ENCODE measurements around the gene BRICD5. TPM values are rescaled to one million over a fixed set of nuclear protein-coding genes. Genes with fewer than 3 reads are reported as not detected.

The BRICD5 gene
- polyA plus RNA-seq, 1 donor, result 7.8 TPM

DNA sequence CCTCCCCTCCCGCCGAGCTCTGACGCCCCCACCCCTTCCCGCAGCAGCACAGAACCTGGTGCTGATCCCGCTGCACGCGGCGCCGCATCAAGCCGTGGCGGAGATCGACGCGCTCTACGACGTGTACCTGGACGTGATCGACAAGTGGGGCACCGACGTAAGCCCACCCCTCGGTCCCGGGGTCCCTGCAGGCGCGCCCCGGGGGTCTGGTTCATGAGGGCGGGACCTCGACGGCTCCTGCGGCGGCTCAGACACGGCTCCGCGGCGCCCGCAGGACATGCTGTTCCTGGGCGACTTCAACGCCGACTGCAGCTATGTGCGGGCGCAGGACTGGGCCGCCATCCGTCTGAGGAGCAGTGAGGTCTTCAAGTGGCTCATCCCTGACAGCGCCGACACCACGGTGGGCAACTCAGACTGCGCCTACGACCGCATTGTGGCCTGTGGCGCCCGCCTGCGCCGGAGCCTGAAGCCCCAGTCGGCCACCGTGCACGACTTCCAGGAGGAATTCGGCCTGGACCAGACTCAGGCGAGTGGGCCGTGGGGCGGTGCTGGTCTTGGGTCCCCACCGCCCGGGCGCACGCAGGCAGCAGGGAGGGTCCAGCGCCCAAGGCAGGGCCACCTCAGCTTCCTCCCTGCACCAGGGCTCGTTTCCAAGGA is 27.0 kb upstream of the BRICD5 start:
- DNase-seq, result no peak

DNA sequence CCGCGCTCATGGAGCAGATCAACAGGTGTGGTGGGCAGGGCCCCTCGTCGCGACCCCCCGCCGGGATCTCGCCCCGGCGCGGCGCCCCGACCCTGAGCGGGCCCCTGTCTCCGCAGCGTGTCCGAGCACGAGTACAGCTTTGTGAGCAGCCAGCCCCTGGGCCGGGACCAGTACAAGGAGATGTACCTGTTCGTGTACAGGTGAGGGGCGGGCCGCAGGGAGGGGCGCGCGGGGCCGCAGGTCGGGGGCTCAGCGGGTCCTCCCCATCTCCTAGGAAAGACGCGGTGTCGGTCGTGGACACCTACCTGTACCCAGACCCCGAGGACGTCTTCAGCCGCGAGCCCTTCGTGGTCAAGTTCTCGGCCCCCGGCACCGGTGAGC is 26.4 kb upstream of the BRICD5 start:
- no peak for DNase-seq

DNA sequence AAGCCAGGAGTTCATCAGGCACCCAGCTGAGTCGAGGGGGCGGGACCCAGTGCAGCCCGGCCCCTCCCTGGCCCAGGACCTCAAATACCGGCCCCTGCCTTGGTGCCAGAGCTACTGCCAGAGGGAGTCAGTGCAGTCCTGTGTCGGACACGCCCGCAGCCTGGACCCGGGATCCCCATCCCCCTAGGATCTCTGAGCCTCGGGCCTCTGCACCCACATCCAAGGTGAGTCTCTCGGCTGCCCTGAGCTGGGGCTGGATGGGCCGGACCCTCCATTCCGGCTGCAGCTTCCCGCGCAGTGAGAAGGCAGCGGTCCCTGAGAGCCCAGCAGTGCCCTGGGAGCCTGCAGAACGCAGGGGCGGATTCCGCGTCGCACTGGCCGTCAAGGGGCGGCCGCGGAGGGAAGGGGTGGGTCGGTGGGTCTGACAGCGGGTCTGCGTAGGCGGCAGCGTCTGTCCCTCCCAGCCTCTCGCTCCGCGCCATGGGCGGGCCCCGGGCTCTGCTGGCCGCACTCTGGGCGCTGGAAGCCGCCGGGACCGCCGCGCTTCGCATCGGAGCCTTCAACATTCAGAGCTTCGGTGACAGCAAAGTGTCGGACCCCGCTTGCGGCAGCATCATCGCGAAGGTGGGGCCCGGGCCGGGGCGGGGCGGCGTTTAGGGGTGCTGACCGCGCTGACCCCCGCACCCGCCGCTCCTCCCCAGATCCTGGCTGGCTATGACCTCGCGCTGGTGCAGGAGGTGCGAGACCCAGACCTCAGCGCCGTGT is 25.9 kb upstream of the BRICD5 start, which contains the start of gene DNASE1L2:
Gene DNASE1L2, plus strand, starts transcription at position 108 of the 765 bp plus-strand sequence. Its CDS starts 373 bp downstream, at position 481.
- DNase-seq, result no peak

DNA sequence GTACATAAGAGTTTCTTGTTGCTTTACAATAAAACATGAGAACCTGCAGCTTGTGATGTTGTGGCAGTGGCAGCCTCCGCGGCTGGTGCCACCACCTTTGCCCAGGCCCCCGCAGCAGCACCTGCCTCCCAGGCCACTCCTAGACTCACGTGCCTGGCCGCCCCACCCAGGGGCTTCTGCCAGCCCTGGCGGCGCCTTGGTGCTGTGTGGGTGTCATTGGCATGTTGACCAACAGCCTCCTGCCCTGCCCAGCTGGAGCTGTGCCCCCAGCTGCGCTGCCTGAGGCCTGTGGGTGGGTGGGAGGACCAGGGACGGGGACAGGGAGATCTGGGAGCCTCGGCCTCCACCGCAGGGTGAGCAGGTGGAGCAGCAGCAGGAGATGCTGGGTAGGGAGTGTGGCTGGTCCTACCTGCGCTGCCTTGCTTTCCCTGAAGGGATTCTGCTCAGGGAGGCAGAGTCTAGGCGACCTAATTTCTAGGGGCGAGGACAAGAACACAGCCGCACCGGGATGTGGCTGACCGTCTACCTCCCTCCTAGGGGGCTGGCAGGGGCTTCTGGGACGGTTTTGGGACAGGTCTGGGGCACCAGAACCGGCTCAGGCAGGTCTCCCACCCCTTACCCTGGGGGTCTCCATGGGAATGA is 25.2 kb upstream of the BRICD5 start:
- no peak for DNase-seq

DNA sequence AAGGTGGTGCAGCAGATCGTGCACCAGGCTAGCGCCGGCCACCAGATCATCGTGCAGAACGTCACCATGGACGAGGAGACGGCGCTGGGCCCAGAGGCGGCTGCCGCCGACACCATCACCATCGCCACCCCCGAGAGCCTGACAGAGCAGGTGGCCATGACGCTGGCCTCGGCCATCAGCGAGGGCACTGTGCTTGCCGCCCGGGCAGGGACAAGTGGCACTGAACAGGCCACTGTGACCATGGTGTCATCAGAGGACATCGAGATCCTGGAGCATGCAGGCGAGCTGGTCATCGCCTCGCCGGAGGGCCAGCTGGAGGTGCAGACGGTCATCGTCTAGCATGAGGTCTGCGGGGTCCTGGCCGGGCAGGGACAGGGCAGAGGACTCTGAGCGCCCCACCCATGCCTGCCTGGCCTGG is 24.6 kb upstream of the BRICD5 start:
- no peak for DNase-seq

DNA sequence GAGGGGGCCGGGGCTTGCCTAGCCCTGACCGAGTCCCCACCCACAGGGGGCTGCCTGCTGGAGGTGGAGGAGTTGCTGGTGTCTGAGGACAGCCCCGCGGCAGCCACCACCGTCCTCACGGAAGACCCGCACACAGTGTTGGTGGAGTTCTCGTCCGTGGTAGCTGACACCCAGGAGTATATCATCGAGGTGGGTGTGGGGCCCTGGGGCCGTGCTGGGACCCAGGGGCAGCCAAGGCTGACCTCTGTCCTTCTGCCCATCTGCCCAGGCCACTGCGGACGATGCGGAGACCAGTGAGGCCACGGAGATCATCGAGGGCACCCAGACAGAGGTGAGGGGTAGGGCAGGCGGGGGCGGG is 24.1 kb upstream of the BRICD5 start:
- no peak for DNase-seq

DNA sequence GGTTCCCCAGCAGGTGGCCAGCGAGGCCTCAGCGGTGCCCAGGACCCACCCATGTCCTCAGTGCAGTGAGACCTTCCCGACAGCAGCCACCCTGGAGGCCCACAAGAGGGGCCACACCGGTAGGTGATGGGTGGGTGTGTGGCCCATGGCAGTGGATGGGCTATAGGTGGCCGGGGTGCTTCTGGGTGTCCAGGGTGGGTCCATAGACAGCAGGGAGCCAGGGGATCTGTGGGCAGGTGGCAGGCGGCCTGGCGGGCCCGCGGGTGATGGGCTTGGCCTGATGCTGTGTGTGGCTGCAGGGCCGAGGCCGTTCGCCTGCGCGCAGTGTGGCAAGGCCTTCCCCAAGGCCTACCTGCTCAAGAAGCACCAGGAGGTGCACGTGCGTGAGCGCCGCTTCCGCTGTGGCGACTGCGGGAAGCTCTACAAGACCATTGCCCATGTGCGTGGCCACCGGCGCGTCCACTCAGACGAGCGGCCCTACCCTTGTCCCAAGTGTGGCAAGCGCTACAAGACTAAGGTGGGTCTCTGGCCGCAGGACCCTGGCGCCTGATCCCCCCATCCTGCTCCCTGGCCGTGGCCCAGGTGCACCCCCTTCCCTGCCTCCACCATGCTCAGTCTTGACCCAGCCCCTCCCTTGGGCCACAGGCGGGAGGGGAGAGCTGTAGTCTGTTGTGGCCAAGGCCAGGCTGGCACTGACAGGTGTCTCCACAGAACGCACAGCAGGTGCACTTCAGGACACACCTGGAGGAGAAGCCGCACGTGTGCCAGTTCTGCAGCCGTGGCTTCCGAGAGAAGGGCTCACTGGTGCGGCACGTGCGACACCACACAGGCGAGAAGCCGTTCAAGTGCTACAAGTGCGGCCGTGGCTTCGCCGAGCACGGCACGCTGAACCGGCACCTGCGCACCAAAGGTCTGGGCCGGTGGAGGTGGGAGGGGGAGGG is 23.5 kb upstream of the BRICD5 start:
- no peak for DNase-seq

DNA sequence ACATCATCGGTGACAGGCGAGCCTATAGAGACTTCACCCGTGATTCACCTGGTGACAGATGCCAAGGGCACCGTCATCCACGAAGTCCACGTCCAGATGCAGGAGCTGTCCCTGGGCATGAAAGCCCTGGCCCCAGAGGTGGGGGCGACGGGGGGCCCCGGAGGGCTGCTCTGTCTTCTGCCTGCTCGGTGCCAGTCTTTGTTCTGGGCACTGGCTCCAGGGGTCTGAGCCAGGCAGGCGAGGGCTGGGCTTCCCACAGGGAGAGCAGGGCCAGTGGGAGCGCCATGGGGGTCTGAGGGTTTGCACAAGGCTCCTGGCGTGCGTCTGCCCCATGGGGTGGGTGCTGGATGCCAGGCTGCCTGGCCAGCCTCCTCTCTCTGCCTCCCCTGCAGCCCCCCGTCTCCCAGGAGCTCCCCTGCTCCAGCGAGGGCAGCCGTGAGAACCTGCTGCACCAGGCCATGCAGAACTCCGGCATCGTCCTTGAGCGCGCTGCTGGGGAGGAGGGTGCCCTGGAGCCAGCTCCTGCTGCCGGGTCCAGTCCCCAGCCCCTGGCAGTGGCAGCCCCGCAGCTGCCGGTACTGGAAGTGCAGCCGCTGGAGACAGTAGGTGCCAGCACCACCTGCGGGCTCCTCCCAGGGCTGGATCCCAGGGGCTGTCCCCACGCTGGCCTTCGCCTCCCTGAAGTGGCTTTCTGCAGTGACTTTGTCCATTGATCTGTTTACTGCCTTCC is 22.5 kb upstream of the BRICD5 start:
- no peak for DNase-seq

DNA sequence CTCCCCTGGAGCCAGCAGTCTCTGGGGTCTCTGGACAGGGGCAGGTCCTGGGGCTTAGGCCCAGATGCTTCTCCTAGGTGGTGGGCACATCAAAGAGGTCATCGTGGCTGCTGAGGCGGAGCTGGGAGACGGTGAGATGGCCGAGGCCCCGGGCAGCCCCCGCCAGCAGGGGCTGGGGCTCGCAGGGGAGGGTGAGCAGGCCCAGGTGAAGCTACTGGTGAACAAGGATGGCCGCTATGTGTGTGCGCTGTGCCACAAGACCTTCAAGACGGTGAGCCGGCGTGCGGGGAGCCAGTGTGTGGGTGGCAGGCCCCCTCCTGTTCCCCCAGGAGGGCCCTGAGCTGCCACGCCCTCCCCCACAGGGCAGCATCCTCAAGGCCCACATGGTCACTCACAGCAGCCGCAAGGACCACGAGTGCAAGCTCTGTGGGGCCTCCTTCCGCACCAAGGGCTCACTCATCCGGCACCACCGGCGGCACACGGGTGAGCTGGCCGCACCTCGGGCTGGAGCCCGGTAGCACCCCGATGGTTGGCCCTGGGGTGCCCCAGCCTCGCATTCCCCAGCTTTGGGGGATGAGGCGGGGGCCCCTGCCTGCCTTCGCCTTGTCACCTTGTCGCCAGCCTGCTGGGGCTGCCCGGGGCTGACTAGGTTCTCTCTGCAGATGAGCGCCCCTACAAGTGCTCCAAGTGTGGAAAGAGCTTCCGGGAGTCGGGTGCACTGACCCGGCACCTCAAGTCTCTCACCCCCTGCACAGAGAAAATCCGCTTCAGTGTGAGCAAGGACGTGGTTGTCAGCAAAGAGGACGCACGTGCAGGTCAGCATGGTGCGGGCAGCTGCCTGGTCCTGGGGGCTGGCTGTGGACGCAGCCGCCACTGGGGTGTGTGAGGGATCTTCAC is 21.7 kb upstream of the BRICD5 start:
- no peak for DNase-seq

DNA sequence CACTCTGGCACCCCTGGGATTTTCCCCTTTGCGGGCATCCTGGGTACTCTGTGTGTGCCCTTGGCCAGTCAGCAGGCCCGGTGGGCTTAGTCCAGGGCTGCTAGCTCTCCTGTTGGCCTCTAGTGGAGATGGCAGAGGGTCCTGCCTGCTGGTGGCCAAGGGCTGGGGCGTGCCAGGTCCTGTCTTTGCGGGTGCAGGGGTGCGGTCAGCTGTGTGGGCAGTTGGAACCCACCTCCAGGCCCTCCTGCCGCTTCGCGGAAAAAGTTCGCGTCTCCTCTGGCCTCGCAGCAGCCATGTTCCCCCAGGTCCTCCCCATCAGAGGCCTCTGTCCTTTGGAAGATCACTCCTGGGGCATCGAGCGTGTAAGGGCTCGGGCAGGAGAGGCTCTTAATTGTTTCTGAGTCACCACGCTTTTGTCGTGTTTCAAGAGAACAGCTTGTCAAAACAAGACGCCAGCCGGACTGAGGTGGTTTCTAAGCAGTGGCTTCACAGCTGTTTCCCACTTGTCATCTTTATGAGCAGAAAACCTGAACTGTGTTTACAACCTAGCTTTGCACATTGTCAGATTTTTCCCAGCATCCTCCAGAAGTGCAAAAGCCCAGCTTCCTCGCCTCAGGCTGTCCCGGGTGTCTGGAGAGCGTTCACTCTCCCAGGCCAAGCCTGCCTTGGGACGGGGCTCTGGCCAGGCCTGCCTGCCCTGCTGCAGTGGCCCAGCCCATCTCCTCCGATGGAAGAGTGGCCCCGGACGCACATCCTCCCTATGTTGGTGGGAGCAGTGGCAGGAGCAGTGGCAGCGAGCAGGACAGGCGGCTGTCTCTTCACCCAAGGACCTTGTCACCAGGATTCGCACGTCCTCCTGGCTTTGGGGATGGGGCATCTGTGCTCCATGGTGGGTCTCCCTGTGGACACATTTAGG is 20.6 kb upstream of the BRICD5 start:
- DNase-seq, result no peak

DNA sequence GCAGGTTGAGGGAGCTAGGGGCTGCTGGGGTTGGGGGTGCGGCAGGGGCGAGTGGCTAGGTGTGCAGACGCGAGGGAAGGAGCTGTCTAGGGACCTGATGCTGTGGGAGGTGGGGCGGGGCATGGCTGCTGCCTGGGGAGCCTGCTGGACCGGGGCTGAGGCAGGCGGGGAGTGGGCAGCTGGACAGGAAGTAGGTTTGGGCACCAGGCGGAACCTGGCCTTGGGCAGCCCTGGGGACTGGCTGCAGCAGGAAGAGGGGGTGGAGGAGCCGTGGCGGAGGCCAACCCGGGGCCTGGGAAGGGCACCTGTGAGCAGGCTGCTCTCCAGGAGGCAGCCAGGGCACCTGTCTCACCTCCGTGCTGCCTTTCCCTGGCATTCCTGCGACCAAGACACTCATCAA is 19.7 kb upstream of the BRICD5 start:
- no peak for DNase-seq

DNA sequence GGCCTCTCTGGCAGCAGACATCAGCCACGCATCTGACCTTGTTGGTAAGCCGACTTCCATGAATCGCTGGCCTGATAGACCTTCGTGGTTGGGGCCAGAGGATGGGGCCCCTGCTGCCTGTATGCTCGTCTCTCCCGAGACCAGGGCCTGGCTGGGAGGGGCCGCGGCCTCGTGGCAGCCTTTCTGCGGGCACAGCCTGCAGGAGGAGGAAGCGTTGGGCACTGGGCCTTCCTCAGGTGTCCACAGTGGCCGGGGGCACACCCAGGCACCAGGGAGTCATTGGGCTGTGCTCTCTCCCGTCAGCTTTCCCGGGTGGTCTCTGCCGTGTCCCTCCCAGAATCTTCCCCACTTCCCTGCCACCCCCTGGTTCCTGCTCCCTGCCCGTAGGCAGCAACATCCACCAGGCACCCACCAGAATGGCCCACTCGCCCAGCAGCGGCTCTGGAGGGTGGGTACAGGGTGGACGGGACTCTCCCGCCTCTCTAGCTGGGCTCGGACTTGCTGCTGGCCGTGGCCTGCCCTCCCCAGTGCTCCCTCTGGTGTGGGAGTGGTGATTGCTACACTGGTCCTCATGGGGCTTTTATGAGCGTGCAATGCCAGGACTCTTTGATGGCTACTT is 19.1 kb upstream of the BRICD5 start:
- no peak for DNase-seq

DNA sequence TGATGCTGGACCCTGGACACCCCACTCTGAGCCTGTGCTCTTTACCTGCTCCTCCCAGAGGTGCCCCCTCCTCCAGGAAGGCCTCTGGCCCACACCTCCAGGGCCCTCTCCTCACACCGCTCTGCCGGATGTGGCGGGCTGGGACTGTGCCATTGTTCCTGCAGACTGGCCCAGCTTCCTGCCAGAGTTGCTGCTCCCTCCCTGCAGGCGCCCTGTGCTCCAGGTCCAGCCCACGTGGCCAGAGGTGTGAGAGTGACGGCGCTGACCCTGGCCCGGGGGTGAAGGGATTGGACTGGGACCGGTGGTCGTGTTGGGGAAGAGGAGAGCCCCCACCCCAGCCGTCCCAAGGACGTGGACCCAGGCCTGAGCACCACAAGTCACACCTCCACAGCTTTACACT is 18.4 kb upstream of the BRICD5 start:
- no peak for DNase-seq

DNA sequence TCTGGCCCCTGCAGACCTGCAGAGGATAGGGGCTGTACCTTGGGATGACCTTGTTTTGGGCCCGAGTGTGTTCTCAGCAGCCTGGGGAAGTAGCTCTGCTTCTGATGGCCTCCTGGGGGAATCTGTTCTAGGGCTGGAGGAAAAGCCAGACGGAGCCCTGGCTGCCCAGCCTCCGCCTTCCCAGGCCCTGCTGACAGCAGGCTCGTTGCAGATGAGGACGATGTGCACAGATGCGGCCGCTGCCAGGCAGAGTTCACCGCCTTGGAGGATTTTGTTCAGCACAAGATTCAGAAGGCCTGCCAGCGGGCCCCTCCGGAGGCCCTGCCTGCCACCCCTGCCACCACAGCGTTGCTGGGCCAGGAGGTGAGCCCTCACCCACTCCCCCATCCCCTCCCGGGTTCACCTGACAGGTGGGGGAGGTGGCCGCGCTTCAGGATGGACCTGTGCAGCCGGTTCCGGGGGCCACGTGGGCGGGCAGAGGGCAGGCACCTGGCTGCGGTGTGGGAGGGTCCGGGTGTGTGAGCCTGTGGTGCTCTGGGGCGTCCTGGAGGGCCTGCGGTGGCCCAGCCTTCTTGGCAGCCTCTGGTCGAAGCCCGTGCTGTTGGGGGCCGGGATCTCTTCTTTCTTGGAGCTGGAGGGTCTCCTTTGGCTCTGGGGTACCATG is 17.6 kb upstream of the BRICD5 start:
- DNase-seq, result no peak

DNA sequence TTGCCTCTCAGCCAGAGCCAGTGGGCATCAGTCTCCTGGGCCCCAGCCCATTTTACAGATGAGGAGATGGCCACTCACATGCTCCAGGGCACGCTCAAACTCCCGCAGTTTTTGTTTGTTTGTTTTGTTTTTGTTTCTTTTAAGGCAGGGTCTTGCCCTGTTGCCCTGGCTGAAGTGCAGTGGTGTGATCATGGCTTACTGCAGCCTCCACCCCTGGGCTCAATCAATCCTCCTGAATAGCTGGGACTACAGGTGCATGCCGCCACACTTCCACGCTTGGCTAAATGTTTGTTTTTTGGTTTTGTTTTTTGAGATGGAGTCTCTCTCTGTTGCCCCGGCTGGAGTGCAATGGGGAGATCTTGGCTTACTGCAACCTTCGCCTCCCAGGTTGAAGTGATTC is 16.3 kb upstream of the BRICD5 start:
- DNase-seq, result no peak

DNA sequence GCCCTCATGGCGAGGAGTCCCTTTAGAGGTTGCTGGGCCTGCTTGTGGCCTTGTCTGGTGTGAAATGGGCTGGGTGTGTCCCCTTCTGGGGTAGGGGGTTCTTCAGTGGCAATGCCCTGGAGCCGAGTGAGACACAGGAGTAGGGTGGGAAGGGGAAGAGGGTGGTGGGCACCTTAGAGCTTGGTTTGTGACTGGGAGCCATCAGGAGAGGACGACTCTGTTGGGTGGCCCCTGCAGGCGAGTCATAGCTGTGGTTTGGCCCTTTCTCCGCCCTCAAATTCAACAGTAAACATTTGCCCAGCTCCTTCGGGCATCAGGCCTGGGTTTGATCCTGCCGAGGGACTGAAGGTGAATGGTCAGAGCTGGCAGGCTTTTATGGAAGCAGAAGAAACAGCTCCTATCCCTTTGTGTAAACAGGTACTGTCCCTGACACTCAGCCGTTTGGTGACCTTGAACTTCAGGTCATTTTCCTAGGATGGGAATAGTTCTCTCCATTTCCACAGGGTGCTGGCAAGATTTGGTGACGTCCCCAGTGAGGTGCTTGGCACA is 15.7 kb upstream of the BRICD5 start:
- no peak for DNase-seq

DNA sequence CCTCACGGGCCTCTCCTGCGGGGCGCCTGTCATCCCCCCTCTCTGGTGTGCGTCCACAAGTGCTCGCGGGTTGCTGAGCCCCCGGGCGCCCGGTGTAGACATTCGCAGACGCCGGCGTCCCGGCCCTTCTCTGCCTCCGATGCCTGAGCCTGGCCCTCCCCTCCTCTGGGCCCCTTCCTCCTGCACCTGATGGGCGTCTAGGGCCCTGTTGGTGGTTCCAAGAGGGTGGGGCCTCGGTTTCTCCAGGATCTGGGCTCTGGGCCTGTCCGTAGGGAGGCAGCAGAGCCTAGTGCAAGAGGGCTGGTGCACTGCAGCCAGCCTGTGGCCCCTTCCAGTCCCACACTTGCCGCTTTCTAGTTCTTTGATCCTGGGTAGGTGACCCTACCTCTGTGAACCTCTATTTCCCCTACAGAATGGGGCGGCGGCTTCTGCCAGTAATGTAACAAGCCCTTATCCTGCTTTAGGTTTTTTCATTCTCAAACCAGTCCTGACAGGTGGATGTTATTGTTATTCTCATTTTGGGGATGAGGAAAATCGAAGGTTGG is 13.4 kb upstream of the BRICD5 start:
- DNase-seq, result no peak
